WTC11 (cell line): Measurements from ENCODE around the gene ANO2. TPM values are rescaled to one million over a fixed set of nuclear protein-coding genes. Genes with fewer than 3 reads are reported as not detected.

Experiments used
- ATAC-seq: fragments of 200-7000 bp; cut with Tn5 transposase; 2 replicates; pipeline ENCODE4 v1.10.0; 2021; ENCODE audit warnings: mild to moderate bottlenecking, moderate library complexity
- CTCF ChIA-PET: fragments of 300-600 bp; sonication (Branson Sonifier 250); formaldehyde crosslinking; loops from one replicate; lab custom pipeline; 2021; ENCODE audit warnings: antibody characterized with exemption; lab: Charles Lee
- POLR2A ChIA-PET: fragments of 350-600 bp; sonication (Branson Sonifier 250); formaldehyde crosslinking; loops from one replicate; lab custom pipeline; 2021; ENCODE audit warnings: antibody characterized with exemption; lab: Charles Lee
- DNase-seq: peaks from one replicate; pipeline ENCODE4 v3.0.0; 2021; ENCODE audit warnings: low spot score
- H3K27ac Mint-ChIP-seq: 2 replicates; pipeline ENCODE4 v1.8.0; 2021; ENCODE audit warnings: mixed read lengths
- H3K27me3 Mint-ChIP-seq: 2 replicates; pipeline ENCODE4 v1.8.0; 2021; ENCODE audit warnings: low read depth, mild to moderate bottlenecking, moderate library complexity, mixed read lengths
- H3K36me3 Mint-ChIP-seq: 2 replicates; pipeline ENCODE4 v1.8.0; 2021; ENCODE audit warnings: mixed read lengths
- H3K4me1 Mint-ChIP-seq: 2 replicates; pipeline ENCODE4 v1.8.0; 2022; ENCODE audit warnings: mixed read lengths
- H3K4me3 Mint-ChIP-seq: 2 replicates; pipeline ENCODE4 v1.8.0; 2021; ENCODE audit warnings: mild to moderate bottlenecking, moderate library complexity, mixed read lengths
- H3K9me3 Mint-ChIP-seq: 2 replicates; pipeline ENCODE4 v1.8.0; 2021; ENCODE audit warnings: mixed read lengths
- ATF3 ChIP-seq: sonication (generic); formaldehyde crosslinking; conservative IDR thresholded peaks from 2 replicates; pipeline ENCODE4 v1.8.1; 2022; ENCODE audit warnings: mild to moderate bottlenecking, missing genetic modification reagents
- E2F1 ChIP-seq: sonication (generic); formaldehyde crosslinking; IDR thresholded peaks from 2 replicates; pipeline ENCODE4 v1.8.0; 2022; ENCODE audit warnings: mild to moderate bottlenecking, missing genetic modification reagents
- E2F5 ChIP-seq: sonication (generic); formaldehyde crosslinking; IDR thresholded peaks from 2 replicates; pipeline ENCODE4 v1.8.1; 2022; ENCODE audit warnings: mild to moderate bottlenecking, moderate library complexity, missing genetic modification reagents
- ELF4 ChIP-seq: sonication (generic); formaldehyde crosslinking; IDR thresholded peaks from 2 replicates; pipeline ENCODE4 v1.8.1; 2022; ENCODE audit warnings: low read depth, mild to moderate bottlenecking, moderate library complexity, missing genetic modification reagents
- EMX1 ChIP-seq: fragments of 250-450 bp; sonication (Bioruptor Pico); IDR thresholded peaks from 2 replicates; pipeline ENCODE4 v1.8.0; 2021; ENCODE audit warnings: mild to moderate bottlenecking
- ESRRA ChIP-seq: sonication (generic); formaldehyde crosslinking; IDR thresholded peaks from 2 replicates; pipeline ENCODE4 v1.8.1; 2022; ENCODE audit warnings: mild to moderate bottlenecking, missing genetic modification reagents, borderline replicate concordance
- ETV6 ChIP-seq: sonication (generic); formaldehyde crosslinking; IDR thresholded peaks from 2 replicates; pipeline ENCODE4 v1.8.1; 2022; ENCODE audit warnings: mild to moderate bottlenecking, missing genetic modification reagents
- FOXK1 ChIP-seq: sonication (generic); formaldehyde crosslinking; IDR thresholded peaks from 2 replicates; pipeline ENCODE4 v1.8.0; 2022; ENCODE audit warnings: mild to moderate bottlenecking, moderate library complexity, missing genetic modification reagents
- FOXP4 ChIP-seq: sonication (generic); formaldehyde crosslinking; IDR thresholded peaks from 2 replicates; pipeline ENCODE4 v1.8.0; 2022; ENCODE audit warnings: mild to moderate bottlenecking, missing genetic modification reagents
- GABPB1 ChIP-seq: sonication (generic); formaldehyde crosslinking; IDR thresholded peaks from 2 replicates; pipeline ENCODE4 v1.8.1; 2023; ENCODE audit warnings: mild to moderate bottlenecking, missing genetic modification reagents
- HMGA2 ChIP-seq: fragments of 250-450 bp; sonication (Bioruptor Pico); IDR thresholded peaks from 2 replicates; pipeline ENCODE4 v1.4.0; 2021; ENCODE audit warnings: mild to moderate bottlenecking, moderate library complexity
- IRF2 ChIP-seq: sonication (generic); formaldehyde crosslinking; IDR thresholded peaks from 2 replicates; pipeline ENCODE4 v1.8.0; 2022; ENCODE audit warnings: low read depth, missing genetic modification reagents, borderline replicate concordance
- JAZF1 ChIP-seq: fragments of 250-450 bp; sonication (Bioruptor Pico); IDR thresholded peaks from 2 replicates; pipeline ENCODE4 v1.9.0; 2021; ENCODE audit warnings: moderate library complexity, mild to moderate bottlenecking, inconsistent platforms
- MAX ChIP-seq: sonication (generic); formaldehyde crosslinking; IDR thresholded peaks from 2 replicates; pipeline ENCODE4 v1.8.0; 2022; ENCODE audit warnings: mild to moderate bottlenecking, missing genetic modification reagents
- MLX ChIP-seq: sonication (generic); formaldehyde crosslinking; IDR thresholded peaks from 2 replicates; pipeline ENCODE4 v1.8.1; 2023; ENCODE audit warnings: mild to moderate bottlenecking, missing genetic modification reagents, moderate library complexity
- OVOL2 ChIP-seq: fragments of 250-450 bp; sonication (Bioruptor Pico); IDR thresholded peaks from 2 replicates; pipeline ENCODE4 v1.9.0; 2021; ENCODE audit warnings: mild to moderate bottlenecking, borderline replicate concordance
- RORB ChIP-seq: fragments of 250-450 bp; sonication (Bioruptor Pico); IDR thresholded peaks from 2 replicates; pipeline ENCODE4 v1.9.0; 2021; ENCODE audit warnings: mild to moderate bottlenecking
- SMAD4 ChIP-seq: sonication (generic); formaldehyde crosslinking; IDR thresholded peaks from 2 replicates; pipeline ENCODE4 v1.8.0; 2022; ENCODE audit warnings: mild to moderate bottlenecking, missing genetic modification reagents
- TEAD1 ChIP-seq: sonication (generic); formaldehyde crosslinking; IDR thresholded peaks from 2 replicates; pipeline ENCODE4 v1.8.0; 2022; ENCODE audit warnings: mild to moderate bottlenecking, missing genetic modification reagents
- TEAD4 ChIP-seq: sonication (generic); formaldehyde crosslinking; IDR thresholded peaks from 2 replicates; pipeline ENCODE4 v1.8.0; 2022; ENCODE audit warnings: mild to moderate bottlenecking, missing genetic modification reagents
- TP53 ChIP-seq: sonication (generic); formaldehyde crosslinking; IDR thresholded peaks from 2 replicates; pipeline ENCODE4 v1.8.1; 2023; ENCODE audit warnings: mild to moderate bottlenecking, missing genetic modification reagents
- USF1 ChIP-seq: sonication (generic); formaldehyde crosslinking; IDR thresholded peaks from 2 replicates; pipeline ENCODE4 v1.8.0; 2022; ENCODE audit warnings: mild to moderate bottlenecking, missing genetic modification reagents
- ZBTB43 ChIP-seq: sonication (generic); formaldehyde crosslinking; IDR thresholded peaks from 2 replicates; pipeline ENCODE4 v1.8.1; 2023; ENCODE audit warnings: mild to moderate bottlenecking, missing genetic modification reagents
- ZMAT4 ChIP-seq: fragments of 250-450 bp; sonication (Bioruptor Pico); IDR thresholded peaks from 2 replicates; pipeline ENCODE4 v1.9.0; 2021; ENCODE audit warnings: mild to moderate bottlenecking
- ZNF121 ChIP-seq: sonication (generic); formaldehyde crosslinking; IDR thresholded peaks from 2 replicates; pipeline ENCODE4 v1.8.0; 2023; ENCODE audit warnings: missing genetic modification reagents
- ZNF138 ChIP-seq: sonication (generic); formaldehyde crosslinking; conservative IDR thresholded peaks from 2 replicates; pipeline ENCODE4 v1.8.1; 2022; ENCODE audit warnings: mild to moderate bottlenecking, moderate library complexity, missing genetic modification reagents
- ZNF263 ChIP-seq: sonication (generic); formaldehyde crosslinking; IDR thresholded peaks from 2 replicates; pipeline ENCODE4 v1.8.1; 2022; ENCODE audit warnings: low read depth, mild to moderate bottlenecking, moderate library complexity, missing genetic modification reagents
- ZNF317 ChIP-seq: sonication (generic); formaldehyde crosslinking; IDR thresholded peaks from 2 replicates; pipeline ENCODE4 v1.8.1; 2023; ENCODE audit warnings: low read depth, mild to moderate bottlenecking, moderate library complexity, missing genetic modification reagents, borderline replicate concordance
- ZNF671 ChIP-seq: fragments of 250-450 bp; sonication (Bioruptor Pico); IDR thresholded peaks from 2 replicates; pipeline ENCODE4 v1.8.0; 2021; ENCODE audit warnings: mild to moderate bottlenecking
- ZSCAN18 ChIP-seq: fragments of 250-450 bp; sonication (Bioruptor Pico); IDR thresholded peaks from 2 replicates; pipeline ENCODE4 v2.1.2; 2022; ENCODE audit warnings: mild to moderate bottlenecking, moderate library complexity
- total RNA-seq: library from RNA; stranded (reverse); gene quantifications from 3 replicates; pipeline ENCODE4 v1.2.3, GENCODE V29; 2021

Gene ANO2
- total RNA-seq, 1 experiment from 2014 or later: 2.8 TPM

GRCh38 chr12:5577741-5578140 lies 367.3 kb downstream of the ANO2 start (continued):
- TF ChIP-seq FOXP4 (CRISPR knock-in tag) (no peak), ZSCAN18 (CRISPR knock-in tag) (no peak), SMAD4 (CRISPR knock-in tag) (no peak), ZNF138 (no peak), ESRRA (CRISPR knock-in tag) (no peak), IRF2 (CRISPR knock-in tag) (no peak), MAX (CRISPR knock-in tag) (no peak), EMX1 (CRISPR knock-in tag) (no peak), ETV6 (CRISPR knock-in tag) (no peak), ELF4 (CRISPR knock-in tag) (no peak), TEAD1 (no peak)

GRCh38 chr12:5577211-5577612 lies 367.8 kb downstream of the ANO2 start:
- no peaks in the 10 kb centered on the region for H3K27me3 Mint-ChIP-seq
- POLR2A ChIA-PET: no interaction called here
- no peak for DNase-seq
- no peak for TF ChIP-seq OVOL2 (CRISPR knock-in tag)
- TF ChIP-seq ZBTB43 (CRISPR knock-in tag): no peak
- no peak for TF ChIP-seq ZNF671 (CRISPR knock-in tag)
- TF ChIP-seq ATF3 (CRISPR knock-in tag): no peak
- TF ChIP-seq TP53 (CRISPR knock-in tag): no peak
- TF ChIP-seq HMGA2 (CRISPR knock-in tag): no peak
- no peak for TF ChIP-seq ZMAT4 (CRISPR knock-in tag)
- TF ChIP-seq ZNF263: no peak
- no peak for TF ChIP-seq GABPB1 (CRISPR knock-in tag)
- no peak for TF ChIP-seq FOXK1 (CRISPR knock-in tag)
- TF ChIP-seq USF1 (CRISPR knock-in tag): no peak
- no peak for TF ChIP-seq ZNF121
- TF ChIP-seq RORB (CRISPR knock-in tag): no peak
- no peak for TF ChIP-seq JAZF1 (CRISPR knock-in tag)
- TF ChIP-seq MLX (CRISPR knock-in tag): no peak
- TF ChIP-seq TEAD4 (CRISPR knock-in tag): no peak
- no peak for TF ChIP-seq ZNF317 (CRISPR knock-in tag)
- no peak for TF ChIP-seq E2F5 (CRISPR knock-in tag)
- TF ChIP-seq E2F1 (CRISPR knock-in tag): no peak
- TF ChIP-seq, all 79 proteins: peak for 0
- CTCF ChIA-PET: interaction anchor here (0.6 kb wide), 1 partner anchor 480 kb away, joined by 3 read pairs; no protein-coding TSS in a partner anchor
- Mint-ChIP-seq H3K4me3 (no peak overlapping the region), H3K27ac (no peak overlapping the region), H3K4me1 (peaks cover 19% of the 10 kb centered on the region), H3K36me3 (no peaks in the 10 kb centered on the region), H3K9me3 (no peaks in the 10 kb centered on the region)
- no peak for ATAC-seq
